Measurements from ENCODE around the gene SEL1L.
"Not testable (repeated sequence)": the region's sequence is repeated elsewhere in the genome, so short reads cannot be mapped to it uniquely, and the experiment has no call there.

SEL1L gene

DNA sequence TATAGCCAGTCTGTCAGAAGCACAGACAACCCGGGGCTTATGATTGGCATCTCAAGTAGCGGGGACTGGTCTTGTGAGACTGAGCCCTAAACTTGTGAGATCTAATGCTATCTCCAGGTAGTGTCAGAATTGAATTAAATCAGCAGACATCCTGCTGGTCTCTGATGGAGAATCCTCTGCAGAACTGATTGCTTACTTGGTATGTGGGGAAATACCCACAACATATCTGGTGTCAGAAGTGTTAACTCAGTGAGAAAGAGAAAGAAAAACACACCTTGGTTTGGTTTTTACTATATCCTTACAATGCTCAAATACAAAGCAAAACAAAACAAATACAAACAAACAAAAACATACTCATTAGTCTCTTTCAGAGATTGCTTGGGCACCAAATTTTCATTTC is 10.0 kb downstream of the SEL1L start:
- no peak for DNase-seq

DNA sequence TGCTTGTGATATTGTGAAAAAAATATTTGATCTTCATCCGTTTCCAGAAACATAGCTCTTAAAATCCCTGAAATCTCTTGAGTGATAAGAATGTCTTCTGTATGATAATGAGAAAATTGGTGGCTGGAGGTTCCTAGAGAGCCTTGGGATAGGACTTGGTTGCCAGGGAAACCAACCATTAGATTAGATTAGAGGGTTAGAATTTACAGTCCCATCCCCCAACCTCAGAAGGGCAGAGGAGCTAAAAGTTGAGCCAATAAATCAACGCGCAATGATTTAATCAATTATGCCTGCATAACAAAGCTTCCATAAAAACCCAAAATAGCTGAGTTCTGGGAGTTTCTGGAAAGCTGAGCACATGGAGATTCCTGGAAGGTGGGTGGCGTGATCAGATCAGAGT is 10.6 kb downstream of the SEL1L start:
- DNase-seq = no peak

DNA sequence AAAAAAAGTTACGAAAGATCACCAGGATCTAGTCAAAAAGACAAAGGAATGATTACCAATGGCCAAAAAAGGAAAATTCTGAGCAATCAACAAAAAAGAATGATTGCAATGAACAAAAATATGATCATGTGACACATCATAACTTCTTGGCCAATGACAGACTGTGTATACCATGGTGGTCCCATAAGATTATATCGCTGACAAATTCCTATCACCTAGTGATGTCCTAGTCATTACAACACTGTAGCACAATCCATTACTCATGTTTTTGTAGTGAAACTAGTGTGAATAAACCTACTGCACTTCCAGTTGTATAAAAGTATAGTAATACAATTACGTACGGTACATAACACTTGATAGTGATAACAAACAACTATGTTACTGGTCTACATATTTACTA is 12.3 kb downstream of the SEL1L start:
- no peak for DNase-seq

DNA sequence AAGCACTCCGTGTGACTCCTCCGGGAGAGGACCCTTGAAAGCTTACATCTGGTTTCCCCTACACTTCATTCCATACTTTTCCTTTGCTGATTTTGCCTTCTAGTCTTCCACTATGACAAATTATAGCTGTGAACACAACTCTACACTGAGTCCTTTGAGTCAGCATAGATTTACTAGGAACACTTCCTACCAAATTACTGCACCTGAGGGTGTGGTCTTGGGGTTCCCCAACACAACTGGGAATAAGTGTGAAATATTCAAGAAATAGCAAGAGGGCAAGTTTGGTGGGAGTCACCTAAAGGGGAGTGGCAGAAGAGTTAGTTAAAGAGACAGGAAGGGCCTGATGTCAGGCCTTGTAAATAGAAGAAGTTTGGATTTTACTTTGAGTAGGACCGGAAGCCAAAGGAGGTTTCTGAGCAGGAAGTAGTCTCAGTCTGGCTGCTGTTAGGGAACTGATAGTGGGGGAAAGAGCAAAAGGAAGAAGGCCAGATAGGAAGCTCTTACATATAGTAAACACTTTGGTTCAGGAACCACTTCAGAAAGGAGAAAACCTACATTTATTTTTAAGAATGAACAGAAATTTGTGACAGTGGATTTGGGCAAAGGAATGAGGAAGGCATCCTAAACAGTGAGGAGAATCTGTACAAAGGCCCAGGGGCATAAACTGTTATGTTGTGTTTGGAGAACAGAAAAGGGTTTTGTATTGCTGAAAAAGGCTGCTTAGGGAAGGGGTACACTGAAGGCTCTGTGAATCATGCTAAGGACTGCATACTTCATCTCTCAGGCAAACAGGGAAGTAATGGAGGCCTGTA is 14.2 kb downstream of the SEL1L start:
- DNase-seq = no peak

DNA sequence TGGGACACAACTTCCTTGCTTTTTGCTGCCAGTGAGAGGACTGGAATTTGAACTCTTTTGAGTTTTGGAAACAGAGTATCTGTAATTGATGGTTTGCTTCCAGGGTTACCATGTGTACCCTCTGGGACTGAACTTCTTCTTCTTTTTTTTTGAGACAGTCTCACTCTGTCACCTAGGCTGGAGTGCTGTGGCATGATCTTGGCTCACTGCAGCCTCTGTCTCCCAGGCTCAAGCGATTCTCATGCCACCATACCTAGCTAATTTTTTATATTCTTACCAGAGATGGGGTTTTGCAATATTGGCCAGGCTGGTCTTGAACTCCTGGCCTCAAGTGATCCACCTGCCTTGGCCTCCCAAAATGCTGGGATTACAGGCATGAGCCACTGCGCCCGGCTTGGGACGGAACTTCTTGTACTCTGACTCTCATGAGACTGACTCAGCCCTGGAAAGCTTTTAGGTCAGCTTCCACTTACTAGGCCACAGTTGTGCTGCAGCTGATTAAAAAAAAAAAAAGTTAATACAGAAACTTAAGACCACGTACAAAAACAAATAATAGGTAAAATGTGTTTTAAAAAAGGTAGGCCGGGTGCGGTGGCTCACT is 15.8 kb downstream of the SEL1L start:
- no peak for DNase-seq

DNA sequence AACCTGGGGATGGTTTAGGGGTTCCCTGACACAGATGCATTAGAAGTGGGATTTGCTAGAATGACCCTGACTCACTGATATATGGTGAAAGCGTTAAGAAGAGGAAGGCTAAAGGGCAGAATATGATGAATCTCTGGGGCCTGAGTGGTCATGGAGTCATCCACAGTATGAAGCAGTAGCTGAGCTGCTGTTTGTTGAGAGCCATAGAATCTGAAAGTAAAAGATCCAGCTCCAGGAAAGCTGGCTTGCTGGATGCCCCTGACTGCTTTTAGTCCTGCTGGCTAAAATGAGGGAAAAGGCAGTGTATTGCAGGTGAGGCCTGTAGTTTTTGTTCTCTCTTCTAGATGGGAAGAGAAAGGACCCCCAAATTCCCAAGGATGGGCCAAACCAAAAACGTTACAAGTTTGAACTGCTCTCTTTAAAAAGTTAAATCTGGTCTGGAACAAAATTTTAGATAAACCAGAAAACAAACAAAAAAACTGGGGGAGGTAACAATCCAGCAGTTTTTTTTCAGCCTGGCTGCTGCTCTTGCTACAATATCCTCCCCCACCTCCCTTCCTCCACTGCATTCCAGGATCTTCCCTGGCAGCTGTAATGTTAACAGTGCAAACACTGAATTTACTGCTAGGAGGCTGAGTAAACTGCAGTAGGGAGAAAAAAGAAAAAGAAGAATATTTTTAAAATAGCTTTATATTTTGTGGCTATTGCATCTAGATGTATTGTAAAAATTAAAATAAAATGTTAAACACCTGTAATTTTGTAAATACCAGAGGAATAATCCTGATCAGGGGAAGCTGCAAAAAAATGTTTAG is 16.5 kb downstream of the SEL1L start:
- DNase-seq = no peak

DNA sequence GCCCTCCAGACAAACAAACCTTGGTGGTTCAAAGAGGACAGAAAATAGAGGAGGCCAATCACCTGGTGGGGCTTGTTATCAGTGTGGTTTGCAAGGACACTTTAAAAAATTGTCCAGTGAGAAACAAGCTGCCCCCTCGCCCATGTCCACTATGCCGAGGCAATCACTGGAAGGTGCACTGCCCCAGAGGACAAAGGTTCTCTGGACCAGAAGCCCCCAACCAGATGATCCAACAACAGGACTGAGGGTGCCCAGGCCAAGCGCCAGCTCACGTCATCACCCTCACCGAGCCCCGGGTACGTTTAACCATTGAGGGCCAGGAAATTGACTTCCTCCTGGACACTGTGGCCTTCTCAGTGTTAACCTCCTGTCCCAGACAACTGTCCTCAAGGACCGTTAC is 17.7 kb downstream of the SEL1L start:
- not testable (repeated sequence) for DNase-seq

DNA sequence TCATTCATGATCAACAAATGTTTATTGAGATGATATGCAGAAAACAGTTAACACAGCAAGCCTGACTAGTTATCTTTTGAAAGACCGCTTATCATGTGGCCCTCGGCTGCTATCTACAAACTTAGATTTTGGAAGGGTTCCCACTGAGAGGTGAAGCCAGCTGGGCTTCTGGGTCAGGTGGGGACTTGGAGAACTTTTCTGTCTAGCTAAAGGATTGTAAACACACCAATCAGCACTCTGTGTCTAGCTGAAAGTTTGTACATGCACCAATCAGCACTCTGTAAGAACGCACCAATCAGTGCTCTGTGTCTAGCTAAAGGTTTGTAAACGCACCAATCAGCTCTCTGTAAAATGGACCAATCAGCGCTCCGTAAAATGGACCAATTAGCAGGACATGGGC is 20.8 kb downstream of the SEL1L start:
- DNase-seq = not testable (repeated sequence)

DNA sequence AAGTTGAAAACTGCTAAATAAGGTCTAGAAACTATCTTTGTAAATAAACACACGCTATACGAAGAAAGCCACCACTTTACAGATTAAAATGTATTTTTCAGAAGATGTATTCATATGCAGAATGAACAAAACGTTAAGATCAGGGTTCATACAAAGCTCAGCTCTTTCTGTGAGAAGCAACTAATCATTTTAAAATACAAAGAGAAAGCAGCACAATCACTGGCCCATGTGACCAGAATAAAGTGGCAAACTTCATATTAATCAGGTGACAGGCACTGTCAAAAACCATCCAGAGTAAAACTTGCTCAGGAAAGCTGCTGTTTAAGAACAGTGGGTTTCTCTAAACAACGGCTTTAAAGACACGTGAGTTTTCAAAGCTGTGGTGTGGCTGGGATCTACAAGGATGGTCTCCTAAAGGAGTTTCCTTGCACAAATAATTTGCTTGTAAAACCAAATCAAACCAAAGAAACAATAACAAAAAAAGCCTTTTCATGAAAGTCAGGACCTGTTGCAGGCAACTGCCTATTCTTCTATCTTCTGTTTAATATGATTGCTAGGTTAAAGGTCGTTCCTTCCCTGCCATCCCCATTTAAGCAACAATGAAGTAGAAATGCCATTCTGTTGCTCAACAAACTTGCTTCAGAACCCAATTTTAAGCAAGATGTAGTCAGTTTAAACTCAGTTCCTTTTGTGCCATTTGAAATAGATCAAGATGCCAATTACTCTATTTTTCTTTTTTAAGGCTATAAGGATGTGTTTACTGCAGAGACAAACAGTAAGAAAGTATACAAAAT is 22.3 kb downstream of the SEL1L start:
- DNase-seq = no peak

DNA sequence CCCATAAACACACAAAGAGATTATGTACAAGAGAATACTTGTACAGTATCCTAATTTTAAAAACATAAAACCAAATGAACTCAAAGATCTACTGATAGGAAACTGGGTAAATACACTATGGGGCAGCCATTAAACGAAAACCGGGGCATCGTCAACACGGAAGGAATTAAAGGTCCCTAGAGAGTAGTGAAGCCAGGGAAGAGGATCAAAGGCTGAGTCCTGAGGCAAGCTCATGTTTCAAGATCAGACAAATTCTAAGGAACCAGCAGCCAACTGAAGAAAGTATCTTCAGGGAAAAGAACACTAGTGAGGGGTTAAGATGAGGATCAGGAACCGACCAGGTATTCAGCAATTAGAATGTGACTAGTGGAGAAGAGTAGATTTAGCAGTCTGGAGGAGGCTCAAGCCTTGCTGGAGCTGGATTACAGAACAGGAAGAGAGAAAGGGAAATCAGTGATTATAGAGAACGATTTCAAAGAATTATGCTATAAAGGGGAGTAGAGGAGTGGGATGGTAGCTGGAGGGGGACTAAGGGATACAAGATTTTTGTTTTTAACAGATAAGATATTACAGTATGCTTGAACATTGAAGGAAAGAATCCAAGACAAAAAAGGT is 23.7 kb downstream of the SEL1L start:
- no peak for DNase-seq

DNA sequence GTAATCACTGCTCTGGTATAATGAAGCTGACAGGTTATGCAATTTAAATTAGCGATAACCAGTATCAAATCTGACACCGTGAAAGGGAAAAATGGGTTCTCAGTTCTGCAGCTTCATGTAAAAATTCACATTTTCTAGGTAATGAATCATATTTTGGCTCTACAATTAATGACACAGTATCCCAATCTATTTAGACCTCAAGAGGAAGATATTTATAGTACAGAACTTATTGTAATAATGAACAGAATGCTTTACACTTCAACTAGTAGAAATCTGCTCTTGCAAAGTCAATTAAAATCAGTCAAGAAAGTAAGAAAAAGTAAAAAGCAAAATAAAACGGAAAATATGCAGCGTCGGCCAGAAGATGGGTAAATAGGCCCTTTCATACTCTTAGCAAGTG is 24.3 kb downstream of the SEL1L start:
- no peak for DNase-seq

DNA sequence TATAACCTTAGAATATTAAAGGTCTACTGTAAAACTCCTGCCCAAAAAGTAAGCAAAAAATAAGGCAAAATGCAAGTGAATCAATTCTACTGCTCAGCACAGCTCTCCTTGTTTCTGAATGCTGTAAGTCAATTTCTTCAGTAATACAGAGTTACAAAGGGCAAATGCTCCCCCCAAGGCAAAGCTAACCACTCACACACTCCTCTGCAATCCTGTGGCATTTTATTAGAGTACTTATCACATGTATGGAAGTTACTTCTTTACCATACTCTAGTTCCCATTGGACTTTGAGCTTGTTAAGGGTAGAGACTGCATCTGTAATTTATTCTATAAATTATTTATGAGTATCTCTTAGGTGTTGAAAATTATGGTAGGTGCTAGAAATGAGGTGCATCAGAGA is 27.2 kb downstream of the SEL1L start:
- no peak for DNase-seq

DNA sequence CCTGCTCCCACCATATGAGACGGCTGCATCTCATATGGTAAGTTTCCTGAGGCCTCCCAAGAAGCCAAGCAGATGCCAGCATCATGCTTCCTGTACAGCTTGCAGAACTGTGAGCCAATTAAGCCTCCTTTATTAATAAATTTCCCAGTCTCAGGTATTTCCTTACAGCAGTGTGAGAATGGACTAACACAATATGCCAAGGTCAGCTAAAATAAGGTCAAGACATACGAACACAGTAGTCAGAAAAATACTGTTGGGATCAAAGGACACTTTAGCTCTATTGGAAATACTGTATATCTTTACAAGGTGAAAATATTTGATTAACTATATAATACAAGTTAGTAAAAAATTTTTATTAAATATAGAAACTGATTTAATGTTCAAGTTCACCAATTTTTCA is 28.8 kb downstream of the SEL1L start:
- DNase-seq = no peak

DNA sequence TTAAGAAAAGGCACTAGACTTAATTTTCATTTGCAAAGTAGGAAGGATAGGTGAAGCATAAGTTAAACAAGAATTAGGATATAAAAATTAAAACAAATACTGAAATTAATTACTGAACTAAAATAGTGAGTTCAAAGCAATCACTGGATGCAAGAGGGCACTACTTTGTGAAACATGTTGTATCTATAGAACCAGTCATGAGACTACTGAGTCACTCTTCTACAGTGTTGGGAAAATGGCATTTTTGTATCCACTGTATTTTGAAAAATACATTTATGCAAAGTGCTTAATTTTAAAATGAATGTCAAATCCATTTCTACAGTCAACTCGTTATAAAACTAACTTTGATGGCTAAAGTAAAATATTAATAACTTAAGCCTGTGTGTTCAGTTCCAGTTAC is 47.9 kb downstream of the SEL1L start:
- no peak for DNase-seq

DNA sequence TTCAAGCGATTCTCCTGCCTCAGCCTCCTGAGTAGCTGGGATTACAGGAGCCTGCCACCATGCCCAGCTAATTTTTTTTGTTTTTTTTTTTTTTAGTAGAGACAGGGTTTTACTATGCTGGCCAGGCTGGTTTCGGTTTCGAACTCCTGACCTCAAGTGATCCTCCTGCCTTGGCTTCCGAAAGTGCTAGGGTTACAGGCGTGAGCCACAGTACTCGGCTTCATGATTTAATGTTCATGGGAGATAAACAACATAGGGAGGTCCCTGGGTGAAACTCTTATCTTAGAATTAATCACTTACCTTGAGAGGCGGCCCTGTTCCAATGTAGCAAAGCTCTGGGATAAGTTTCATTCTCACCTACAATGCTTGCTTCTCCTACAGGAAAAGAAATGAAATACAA is 48.3 kb downstream of the SEL1L start:
- DNase-seq = no peak

DNA sequence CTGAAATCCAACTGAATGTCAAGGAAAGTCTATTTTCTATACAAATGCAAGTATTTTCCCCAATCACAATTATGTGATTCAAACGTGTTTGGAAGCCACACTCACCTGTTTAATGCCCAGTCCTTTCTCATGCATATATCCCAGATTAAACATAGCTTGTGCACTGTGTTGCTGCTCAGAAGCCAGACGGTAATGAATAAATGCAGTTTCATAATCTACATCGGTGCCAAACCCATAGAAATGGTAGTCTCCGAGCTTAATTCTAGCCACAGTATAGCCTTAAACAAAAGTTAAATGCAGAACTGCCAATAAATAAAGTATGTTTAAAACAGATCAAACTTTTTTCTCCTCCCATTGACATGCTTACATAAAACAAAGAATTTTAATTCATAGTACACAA is 49.5 kb downstream of the SEL1L start:
- DNase-seq = no peak

DNA sequence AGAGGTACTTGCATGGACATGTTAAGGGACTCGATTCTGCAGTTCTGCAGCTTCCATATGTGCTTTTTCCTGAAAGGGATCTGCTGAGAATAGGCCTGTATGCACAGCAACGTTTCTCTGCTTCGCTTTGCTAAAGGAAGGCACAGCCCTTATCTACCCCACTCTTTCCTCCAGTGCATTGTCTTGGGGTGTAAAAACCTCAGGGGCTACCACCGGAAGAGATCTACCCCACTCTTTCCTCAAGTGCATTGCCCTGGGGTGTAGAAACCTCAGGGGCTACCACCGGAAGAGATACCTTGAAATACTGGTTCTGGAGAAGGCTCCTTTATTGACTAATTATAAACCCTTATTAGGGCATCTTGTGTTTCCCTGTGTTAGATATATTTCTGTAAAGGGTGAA is 52.9 kb downstream of the SEL1L start:
- DNase-seq = no peak

DNA sequence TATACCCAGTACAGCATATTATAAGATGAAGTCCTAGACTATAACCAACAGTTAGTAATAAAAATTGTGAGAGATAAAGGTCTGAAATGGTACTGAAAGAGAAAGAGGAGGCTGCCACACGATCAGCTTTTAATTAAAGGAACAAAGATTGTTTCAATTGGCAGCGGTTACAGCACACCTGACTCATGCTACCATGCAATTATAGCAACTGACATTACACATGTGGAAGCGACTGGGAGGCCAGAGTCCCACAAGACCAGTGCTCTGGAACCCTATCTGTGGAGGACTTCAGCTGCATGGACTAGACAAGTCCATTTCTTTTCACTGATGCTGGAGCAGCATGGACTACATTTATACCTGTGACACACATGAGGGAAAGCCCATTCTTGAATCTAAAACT is 55.2 kb downstream of the SEL1L start:
- no peak for DNase-seq

DNA sequence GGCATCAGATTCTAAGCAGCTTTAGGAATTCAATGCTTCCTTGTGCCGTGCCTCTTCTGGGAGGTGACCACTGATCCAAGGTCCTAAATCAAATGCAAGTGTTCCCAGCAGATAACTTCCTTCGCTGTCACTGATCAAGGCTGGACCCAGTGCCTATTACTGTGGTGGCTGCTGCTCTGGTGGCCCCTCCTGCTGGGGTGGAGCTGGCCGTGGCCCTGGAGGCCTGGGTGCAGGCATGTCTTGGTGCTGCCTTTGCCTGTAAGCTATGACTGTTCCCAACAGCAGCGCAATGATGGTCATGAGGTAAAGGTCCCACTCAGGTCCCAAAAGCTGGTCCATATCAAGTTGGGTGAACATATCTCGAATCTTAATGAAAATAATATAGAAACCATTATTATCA is 56.8 kb downstream of the SEL1L start:
- no peak for DNase-seq

DNA sequence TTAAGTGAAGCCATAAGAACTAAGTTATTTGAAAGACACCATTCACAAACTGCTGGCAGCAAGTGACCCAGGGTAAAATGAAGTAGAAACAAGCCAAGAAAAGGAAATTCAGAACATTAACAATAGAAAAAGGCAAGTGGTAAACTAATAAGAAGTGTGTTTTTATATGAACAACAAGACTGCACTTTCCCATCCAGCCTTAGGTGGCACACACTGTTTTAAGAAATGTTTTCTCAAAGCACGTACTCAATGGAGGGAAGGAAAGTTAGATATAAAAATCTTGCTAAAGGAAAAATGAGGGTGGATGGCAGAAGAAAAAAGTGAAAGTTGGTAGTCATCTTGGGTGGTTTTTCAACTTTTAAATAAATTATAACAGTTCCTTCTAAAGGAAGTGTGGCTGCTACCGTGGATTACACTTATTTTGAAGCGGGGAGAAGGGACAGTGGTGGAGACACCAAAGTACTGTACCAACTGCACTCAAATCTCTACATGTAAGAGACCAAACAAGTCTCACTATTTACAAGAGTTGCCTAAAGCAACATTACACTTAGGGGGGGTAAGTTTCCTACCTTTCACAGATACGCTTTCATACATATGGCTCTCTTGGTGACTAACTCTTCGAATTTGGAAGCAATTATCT is 58.8 kb downstream of the SEL1L start:
- no peak for DNase-seq

DNA sequence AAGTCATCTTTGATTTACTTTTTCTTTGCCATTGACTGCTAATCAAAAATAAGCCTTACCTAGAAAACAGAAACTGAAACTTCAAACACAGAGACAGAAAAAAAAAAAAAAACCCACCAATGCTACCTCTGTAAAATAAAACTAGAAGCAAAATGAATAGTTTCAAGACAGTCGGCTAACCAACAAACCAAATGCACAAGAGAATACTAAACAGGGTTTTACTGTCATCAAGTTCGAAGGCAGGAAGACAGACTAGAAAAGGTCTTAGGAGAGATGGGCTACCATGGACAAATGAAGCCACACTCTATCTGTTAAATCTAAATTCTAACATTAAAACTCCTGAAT is 59.5 kb downstream of the SEL1L start:
- DNase-seq = no peak

DNA sequence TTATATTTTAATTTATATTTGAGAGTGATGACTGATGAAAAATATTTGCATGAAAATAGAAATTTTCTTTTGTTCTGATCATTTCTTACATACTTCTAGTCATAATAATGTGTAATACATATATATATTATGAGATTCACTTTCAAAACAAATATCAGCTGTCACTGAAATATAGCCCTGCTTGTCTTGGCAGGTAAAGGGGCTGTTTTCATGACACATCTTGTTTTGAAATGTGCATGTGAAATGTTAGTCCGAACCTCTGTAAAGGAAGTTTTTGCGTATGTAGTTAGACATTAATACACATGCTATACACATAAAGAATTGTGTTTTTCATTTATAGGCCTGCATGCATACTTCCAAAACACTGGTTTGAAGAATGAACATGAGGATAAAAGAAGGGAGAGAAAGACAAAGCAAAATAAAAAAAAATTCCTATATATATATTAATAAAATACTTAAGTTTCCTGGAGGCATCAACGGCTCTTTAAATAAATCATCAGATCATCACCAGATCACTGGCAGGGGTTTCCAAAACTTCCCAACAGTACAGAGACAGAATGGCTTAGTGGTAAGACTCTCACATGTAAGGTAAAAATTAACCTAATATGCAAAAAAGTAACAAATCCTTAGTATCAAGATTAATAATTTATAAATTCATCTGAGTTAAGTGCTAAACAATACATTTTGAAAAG is 60.1 kb downstream of the SEL1L start:
- DNase-seq = no peak

Measured in 8988T (cell line).